Measurements from ENCODE around the gene HSPB2.

HSPB2 gene

DNA sequence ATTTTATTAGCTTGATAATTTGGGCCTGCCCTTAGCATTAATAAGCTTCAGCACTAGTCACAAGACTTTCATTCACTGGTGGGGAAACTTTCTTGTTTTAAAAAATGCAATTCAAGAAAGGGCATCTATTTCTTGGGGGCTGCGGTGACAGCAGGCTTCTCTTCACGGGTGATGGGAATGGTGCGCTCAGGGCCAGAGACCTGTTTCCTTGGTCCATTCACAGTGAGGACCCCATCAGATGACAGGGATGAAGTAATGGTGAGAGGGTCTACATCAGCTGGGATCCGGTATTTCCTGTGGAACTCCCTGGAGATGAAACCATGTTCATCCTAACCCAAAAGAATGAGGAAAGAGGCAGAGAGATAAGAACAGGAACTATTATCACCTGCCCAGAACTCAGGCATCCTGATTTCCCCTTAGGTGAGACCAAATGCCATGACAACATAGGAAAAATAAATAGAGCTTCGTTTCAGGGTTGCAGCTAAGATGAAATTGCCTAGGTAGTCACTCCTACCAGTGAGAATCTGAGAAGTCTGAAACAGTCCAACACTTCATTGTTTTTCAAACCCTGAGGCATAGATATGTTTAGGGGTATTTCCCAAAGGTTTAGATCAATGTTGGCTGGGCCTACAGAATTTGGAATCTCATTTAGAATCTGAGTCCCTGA is 3.8 kb upstream of the HSPB2 start:
- no peak for TF ChIP-seq ZNF274 (IDR thresholded peaks at IDR 0.05; ENCODE audit: low read depth, low read length)
- no peak overlapping the region for H3K4me3 ChIP-seq (ENCODE audit: low read length)

DNA sequence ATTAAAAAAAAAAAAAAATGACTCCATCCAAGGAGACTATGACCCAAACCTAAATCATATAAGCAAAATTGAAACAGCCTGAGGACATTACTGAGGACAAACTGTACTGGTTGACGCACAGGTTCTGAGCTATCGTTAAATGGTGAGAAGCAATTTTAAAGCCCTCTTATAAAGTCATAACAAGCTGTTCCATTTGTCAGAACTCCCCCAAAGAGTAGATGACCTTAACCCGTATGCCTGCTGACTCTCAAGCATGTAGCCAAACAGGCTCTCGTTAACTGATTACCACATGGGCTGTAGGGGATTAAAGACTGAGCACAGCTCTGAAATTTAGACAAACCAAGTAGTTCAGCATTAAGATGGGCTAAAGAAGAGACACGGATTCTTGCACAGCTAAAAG is 3.2 kb upstream of the HSPB2 start:
- no peak overlapping the region for H3K4me3 ChIP-seq (ENCODE audit: low read length)
- TF ChIP-seq ZNF274 (IDR thresholded peaks at IDR 0.05; ENCODE audit: low read depth, low read length): no peak

DNA sequence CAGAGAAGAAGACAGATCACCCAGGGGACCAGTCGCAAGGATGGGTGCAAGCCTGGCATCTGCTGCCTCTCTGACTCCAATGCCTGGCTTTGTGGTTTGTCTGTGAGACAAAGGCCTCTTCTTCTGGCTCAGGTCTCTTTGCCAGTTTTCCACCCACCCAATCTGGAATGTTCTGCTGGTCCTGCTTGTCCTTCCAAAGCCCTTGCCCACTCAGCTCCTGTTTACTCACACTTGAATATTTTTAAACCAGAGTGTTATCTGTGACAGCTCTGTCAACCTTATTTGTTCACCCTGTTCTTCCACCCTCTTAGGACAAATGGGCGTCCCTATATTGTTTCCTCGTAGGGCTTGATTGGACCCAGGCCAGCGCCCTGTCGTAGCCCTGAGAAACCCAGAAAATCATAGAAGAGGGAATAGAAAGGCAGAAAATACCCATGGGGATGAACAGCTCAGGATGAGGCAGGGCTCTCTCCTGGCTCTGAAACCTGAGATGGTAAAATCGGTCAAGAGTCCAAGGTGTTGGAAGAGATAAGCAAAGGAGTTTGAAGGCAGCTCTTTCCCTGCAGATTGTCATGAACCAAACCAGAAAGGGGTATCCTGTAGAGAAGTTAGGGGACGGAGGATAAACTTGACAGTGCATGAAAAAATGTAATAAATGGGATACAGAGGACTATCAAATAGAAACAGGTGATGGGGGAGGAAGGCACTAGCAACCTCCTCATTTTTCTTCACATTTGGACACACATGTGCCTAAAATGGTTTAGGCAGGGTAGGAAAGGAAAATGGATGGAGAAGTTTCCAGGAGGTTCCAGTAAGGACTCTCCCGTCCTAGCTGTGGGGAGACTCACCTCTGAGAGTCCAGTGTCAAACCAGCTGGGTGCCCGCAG is 1.6 kb upstream of the HSPB2 start:
- TF ChIP-seq ZNF274 (IDR thresholded peaks at IDR 0.05; ENCODE audit: low read depth, low read length): no peak
- no peak overlapping the region for H3K4me3 ChIP-seq (ENCODE audit: low read length)

DNA sequence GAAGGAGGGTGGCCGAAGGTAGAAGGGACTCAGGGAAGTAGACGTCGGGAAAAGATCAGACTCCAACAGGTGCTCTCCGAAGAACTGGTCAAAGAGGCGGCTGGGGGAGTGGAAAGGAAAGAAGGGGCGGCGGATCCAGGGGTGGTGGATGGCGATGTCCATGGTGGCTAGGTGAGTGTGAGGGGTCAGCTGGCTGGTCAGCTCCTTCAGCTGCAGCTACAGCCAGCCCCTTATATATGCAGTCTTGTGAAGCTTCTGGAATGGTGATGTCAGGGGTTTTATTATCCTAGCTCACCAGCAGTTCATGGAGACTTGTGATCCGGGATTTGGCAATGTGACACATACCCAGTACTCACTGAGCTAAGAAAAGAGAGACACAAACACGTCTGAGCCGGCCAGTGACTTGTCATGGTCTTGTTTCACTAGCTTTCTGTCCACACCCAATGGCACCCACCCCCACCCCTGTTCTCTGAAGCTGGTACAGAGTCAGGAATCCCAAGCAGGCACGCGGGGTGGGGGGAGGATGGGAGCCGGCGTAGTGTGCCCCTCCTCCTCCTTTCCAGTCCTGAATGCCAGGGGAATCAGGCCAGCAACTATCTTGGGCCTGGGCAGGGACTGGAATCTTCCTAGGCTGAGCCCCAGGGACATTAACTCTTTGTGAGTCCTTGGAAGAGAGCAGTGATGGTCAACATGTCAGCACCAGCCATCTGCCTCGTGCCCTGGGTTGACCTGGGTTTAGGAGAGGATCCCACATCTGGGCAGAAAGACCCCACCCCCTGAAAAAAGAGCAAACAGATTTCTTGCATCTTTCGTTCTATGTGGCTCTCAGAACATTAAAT is 752 bp upstream of the HSPB2 start, which contains the start of gene CRYAB:
Gene CRYAB, minus strand, starts transcription at position 208 of the 839 bp plus-strand sequence. Its CDS starts 46 bp downstream, at position 162.
- no peak for TF ChIP-seq ZNF274 (IDR thresholded peaks at IDR 0.05; ENCODE audit: low read depth, low read length)
- H3K4me3 ChIP-seq (ENCODE audit: low read length): no peak within 1 kb of the TSS

DNA sequence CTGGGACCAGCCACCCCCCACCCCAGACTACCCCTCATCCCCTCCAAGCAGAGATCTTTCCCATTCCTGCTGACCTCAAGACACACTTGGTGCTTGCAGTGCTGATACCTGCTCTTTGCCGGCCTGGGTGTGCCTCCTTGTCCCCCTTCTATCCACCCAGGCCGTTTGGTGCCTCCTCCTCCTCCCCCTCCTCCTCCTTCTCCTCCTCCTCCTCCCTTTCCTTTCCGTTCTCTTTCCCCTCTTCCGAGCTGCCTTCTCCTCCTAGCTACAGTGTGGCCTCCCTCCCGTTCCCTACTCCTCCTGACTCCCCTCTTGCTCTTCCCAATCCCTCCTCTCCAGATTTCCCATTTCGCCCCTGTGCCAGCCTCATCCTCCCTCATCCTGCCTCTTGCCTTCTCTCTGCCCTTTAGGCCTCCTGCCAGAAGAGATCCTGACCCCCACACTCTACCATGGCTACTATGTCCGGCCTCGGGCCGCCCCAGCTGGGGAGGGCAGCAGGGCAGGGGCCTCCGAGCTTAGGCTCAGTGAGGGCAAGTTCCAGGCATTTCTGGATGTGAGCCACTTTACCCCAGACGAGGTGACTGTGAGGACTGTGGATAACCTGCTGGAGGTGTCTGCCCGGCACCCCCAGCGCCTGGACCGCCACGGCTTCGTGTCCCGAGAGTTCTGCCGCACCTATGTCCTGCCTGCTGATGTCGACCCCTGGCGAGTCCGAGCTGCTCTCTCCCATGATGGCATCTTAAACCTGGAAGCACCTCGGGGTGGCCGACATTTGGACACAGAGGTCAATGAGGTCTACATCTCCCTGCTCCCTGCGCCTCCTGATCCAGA is 712 bp downstream of the HSPB2 start:
- TF ChIP-seq ZNF274 (IDR thresholded peaks at IDR 0.05; ENCODE audit: low read depth, low read length): no peak
- H3K4me3 ChIP-seq (ENCODE audit: low read length): no peak overlapping the region

DNA sequence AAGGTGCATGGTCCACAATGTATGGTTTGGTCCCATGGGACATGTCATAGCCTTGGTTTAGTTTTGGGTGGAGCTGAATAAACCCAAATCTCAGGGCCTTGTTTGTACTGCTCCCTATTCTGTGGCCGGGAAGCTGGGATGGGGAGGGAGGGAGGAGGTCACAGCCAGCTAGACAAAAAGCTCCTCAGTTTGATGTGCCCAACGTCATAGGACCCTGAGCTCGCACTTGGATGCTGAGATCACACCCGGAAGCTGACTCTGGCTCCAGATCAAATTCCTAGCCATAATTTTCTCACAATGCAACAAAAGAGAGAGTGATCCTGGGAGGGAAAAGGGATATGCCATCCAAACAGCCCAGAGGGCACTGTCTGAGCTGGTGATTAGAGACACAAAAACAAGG is 1.5 kb downstream of the HSPB2 start:
- no peak for TF ChIP-seq ZNF274 (IDR thresholded peaks at IDR 0.05; ENCODE audit: low read depth, low read length)
- H3K4me3 ChIP-seq (ENCODE audit: low read length): no peak overlapping the region

DNA sequence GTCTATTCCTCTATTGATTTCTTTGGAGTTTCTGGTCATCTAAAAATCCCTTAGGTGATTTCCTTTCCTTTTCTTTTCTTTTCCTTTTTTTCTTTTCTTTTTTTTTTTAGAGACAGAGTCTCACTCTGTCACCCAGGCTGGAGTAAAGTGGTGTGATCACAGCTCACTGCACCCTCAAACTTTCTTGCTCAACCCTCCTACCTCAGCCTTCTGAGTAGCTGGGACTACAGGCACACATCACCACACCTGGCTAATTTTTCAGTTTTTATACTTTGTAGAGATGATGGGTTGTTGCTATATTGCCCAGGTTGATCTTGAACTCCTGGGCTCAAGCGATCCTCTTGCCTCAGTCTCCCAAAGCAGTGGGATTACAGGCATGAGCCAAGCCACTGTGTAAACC is 4.2 kb downstream of the HSPB2 start:
- no peak overlapping the region for H3K4me3 ChIP-seq (ENCODE audit: low read length)
- no peak for TF ChIP-seq ZNF274 (IDR thresholded peaks at IDR 0.05; ENCODE audit: low read depth, low read length)

DNA sequence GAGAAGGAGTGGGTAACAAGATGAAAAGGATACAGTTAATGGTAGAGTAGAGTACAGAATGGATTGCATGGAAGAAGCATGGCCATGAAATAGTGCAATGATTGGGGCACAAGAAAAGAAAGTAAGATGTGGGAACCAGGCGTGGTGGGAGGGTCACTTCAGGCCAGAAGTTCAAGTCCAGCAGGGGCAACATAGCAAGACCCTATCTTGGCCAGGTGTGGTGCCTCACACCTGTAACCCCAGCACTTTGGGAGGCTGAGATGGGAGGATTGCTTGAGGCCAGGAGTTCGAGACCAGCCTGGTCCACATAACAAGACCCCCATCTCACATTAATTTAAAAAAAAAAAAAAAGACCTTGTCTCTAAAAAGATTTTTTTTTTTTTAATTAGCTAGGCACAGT is 4.8 kb downstream of the HSPB2 start:
- TF ChIP-seq ZNF274 (IDR thresholded peaks at IDR 0.05; ENCODE audit: low read depth, low read length): no peak
- H3K4me3 ChIP-seq (ENCODE audit: low read length): no peak overlapping the region

DNA sequence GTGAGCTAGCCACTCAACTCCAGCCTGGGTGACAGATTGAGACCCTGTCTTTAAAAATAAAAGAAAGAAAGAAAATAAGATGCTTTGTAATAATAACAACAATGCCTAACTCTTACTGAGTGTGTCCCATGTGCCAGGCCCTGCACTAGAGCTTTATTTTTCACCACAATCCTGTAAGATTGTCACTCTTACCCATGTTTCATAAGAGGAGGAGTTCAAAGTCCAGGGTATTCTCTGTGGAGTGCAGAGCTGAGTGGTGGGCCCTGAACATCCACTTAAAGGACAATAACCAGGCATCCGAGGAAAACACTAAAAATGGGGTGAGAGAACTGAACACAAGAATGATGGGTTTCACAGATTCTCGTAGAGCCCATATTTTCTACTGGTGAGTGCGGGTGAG is 5.3 kb downstream of the HSPB2 start:
- no peak for TF ChIP-seq ZNF274 (IDR thresholded peaks at IDR 0.05; ENCODE audit: low read depth, low read length)

DNA sequence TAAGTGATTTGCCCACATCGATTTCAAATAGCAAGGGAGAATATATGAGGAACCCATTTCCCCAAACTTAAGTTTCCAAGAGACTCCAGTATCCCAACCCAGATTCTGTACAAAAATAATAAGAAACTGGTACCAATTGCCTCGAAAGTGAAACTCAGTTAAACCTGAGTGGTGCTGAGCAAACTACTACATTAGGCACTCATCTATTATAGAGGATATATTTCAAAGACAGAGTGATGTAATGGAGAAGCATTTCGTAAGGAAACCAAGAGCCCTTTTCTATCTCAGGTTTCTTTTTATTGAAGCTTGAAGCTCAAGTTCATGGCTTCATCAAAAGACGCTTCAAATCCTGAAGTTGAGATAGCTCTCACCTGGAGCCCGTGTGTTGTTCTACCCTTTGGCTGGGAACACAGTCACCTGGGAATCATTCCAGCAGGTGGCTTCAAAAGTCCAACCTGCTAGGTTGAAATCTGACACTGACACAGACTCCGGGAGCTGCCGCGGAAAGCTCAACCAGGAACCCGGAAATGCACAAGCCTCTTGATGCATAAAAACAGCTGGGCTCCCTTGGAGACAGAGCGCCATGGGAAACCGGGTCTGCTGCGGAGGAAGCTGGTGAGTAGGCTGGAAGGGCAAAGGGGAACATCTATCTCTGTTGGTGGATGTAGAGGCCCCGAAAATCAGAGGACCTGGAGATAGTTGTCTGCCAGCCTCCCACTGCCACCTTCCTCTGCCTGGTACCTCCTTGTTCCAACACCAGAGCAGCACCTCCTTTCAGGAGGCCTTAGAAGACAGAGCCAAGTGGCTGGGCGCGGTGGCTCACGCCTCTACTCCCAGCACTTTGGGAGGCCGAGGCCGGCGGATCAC is 6.1 kb downstream of the HSPB2 start, which contains the start of gene C11orf52:
Gene C11orf52, plus strand, starts transcription at position 524 of the 867 bp plus-strand sequence. Its CDS starts 60 bp downstream, at position 584.
- H3K4me3 ChIP-seq (ENCODE audit: low read length): no peak within 1 kb of the TSS
- TF ChIP-seq ZNF274 (IDR thresholded peaks at IDR 0.05; ENCODE audit: low read depth, low read length): no peak

More for the DNA sequence above, 5.3 kb downstream of the HSPB2 start:
- H3K4me3 ChIP-seq (ENCODE audit: low read length): no peak overlapping the region

DNA sequence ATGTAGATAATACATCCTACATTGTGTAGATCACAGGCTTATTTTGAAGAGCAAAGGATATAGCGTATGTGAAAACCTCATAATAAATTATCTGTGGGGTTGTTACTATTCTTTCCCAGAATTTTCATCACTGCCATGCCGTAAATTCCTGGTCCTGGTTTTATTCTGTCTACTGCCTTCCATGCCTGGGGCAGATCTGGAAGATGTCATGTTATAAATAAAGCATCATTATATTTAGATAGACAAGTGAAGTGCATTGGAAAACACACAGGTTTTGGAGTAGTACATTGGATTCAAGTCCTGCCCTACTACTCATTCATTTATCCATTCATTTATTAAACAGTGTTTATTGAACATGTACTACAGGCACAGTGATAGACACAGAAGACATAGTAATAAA is 8.4 kb downstream of the HSPB2 start:
- TF ChIP-seq ZNF274 (IDR thresholded peaks at IDR 0.05; ENCODE audit: low read depth, low read length): no peak
- H3K4me3 ChIP-seq (ENCODE audit: low read length): no peak overlapping the region

DNA sequence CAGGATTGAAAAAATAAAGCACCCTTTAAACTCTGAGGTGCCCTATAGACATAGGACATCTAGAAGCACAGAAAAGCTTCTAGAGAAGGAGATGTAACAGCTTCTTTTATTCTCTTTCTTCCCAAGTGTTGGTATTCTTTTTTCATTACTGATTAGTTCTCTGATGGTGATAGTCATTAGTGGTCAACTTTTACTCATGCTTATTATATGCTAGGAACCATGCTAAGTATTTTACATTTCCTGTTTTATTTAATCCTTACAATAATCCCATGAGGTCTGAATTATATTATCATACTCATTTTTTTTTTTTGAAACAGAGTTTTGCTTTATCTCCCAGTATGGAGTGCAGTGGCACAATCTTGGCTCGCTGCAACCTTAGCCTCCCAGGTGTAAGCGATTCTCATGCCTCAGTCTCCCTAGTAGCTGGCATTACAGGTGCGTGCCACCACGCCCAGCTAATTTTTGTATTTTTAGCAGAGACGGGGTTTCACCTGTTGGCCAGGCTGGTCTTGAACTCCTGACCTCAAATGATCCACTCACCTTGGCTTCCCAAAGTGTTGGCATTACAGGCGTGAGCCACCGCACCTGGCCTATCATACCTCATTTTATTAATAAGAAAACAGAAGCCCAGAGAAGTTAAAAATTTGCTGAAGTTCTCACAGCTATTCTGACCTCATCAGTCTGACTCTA is 9.2 kb downstream of the HSPB2 start:
- no peak for TF ChIP-seq ZNF274 (IDR thresholded peaks at IDR 0.05; ENCODE audit: low read depth, low read length)
- no peak overlapping the region for H3K4me3 ChIP-seq (ENCODE audit: low read length)

Measured in GM08714 (cell line).